Right lung (tissue), 10 donors: ENCODE data around the gene DENND1A. TPM values are rescaled to one million over a fixed set of nuclear protein-coding genes. Genes with fewer than 3 reads are reported as not detected.
A peak's percentile ranks its signal among the peaks of the same experiment; 100 is the strongest.
"Not testable (repeated sequence)": the region's sequence is repeated elsewhere in the genome, so short reads cannot be mapped to it uniquely, and the experiment has no call there.

Source experiments
- DNase-seq, 2 donors: peaks; one replicate each; pipeline ENCODE4 v3.0.0-alpha.2; 2013
- long read RNA-seq, 8 donors: transcript quantifications; one replicate each; lab custom pipeline, GENCODE V29; 2026
- polyA plus RNA-seq, 5 donors: library from polyadenylated mRNA; unstranded; fragments of 120-200 nt; gene quantifications; one replicate each; pipeline versions ENCODE4 v1.2.1 to v1.2.3, GENCODE V29; 2013; ENCODE audit warnings: inconsistent platforms in 1 of 5, low replicate concordance in 1 of 5; ENCODE audit not compliant: insufficient read length in 5 of 5, insufficient read depth in 1 of 5

DENND1A gene
- polyA plus RNA-seq, result 1 to 10 TPM; 7.2 to 9.6 (median 8.9) TPM
- long read RNA-seq, donor 1, full-length matches to known transcripts, result 1 of 1 reads
- long read RNA-seq, donor 1, partial matches to known transcripts, result 0 of 1 reads
- long read RNA-seq, donor 1, other reads (novel, unspliced or antisense), result 0 of 1 reads
- long read RNA-seq, donor 2, full-length matches to known transcripts, result 1 of 1 reads
- long read RNA-seq, donor 2, partial matches to known transcripts, result 0 of 1 reads
- long read RNA-seq, donor 2, other reads (novel, unspliced or antisense), result 0 of 1 reads
- long read RNA-seq, donor 3, result 0 reads
- long read RNA-seq, donor 4, partial matches to known transcripts, result 0 of 1 reads
- long read RNA-seq, donor 4, other reads (novel, unspliced or antisense), result 0 of 1 reads
- long read RNA-seq, donor 5, result 0 reads
- long read RNA-seq, donor 6, full-length matches to known transcripts, result 1 of 1 reads
- long read RNA-seq, donor 6, partial matches to known transcripts, result 0 of 1 reads
- long read RNA-seq, donor 6, other reads (novel, unspliced or antisense), result 0 of 1 reads
- long read RNA-seq, donor 7, result 0 reads
- long read RNA-seq, donor 8, result 0 reads

DNA sequence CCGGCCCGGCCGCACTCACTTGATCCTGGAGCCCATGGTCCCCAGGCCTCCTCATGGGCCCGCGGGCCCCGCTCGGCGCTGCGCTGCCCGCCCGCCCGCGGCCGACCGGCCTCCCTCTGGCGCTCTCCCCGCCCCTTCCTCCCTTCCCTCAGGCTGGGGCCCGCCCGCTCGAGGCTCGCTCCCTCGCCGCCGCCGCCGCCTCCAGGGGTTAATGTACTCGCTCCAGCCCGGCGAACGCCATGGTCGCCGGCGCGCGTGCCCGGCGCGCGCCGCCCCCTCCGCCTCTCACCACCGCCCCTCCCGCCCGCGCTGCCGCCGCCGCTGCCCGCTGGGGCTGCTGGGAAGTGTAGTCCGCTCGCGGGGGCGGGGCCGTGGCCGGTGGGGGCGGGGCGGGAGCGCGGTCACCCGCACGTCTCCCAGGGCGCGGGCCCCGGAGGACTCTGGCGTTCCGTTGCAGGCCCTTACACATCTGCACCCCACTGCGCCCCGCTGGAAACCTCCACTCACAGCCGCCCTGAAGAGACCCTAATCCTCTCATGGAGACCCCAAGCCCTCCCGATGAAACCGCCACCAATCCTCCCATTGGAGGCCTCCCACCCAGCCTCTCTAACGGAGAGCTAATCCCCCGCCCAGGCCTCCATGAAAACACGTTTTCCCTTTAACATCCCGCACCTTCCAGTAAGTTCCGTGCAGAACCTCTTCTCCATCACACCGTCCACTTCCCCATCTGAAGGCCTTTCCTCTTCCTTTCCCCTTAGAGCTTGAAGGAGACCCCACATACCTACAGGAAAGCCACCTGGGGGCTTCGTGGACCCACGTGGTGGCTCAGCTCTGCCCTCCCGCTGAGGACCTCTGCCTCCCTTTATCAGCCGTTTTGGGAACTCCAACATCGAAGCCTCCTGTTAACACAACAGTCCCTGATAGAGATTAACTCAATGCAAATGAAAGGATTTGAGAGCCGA, at the start of gene DENND1A:
Gene DENND1A (minus strand): TSS at position 257 of the 962 bp plus-strand sequence. CDS start 221 bp downstream, at position 36.
- DNase-seq, result peak; percentile 91

DNA sequence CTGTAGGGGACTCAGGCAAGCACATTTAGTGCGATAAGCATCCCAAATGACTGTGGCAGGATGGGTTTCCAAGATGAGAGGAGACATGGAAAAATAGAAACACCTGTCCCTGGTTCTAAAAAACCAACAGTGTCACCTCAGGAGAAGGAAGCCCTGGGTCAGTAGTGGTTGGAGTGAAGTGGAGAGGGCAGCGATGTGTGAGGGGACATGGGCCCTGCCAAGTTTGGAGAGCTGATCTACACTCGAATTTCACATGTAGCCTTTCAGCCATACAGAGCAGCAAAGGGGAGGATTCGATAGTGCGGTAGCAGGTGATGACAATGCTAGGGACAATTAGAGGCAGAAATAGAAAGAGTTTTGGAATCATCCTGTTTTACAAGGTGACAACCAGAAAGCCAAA, 49.1 kb upstream of the DENND1A start:
- no peak for DNase-seq

GRCh38 chr9:123976579-123976978, 46.7 kb upstream of the DENND1A start:
- DNase-seq, result not testable (repeated sequence)

DNA sequence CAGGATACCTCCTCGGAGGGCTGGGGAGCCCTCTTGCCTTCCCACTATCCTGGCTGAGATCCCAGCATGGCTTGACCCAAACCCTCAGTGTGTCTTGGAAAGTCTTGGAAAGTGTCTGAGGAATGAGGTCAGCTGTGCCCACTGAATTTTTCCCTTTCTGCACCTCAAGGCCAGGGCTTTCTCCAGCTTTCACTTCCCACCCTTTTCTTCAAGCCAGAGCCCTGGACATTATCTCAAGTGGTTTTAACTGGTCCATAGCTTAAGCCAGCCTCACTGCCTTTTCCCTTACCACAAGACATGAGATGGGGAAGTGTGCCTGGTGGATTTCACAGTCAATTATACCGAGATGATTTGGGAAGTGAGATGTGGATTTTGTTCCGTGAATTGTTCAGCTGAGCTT, 45.9 kb upstream of the DENND1A start:
- no peak for DNase-seq

DNA sequence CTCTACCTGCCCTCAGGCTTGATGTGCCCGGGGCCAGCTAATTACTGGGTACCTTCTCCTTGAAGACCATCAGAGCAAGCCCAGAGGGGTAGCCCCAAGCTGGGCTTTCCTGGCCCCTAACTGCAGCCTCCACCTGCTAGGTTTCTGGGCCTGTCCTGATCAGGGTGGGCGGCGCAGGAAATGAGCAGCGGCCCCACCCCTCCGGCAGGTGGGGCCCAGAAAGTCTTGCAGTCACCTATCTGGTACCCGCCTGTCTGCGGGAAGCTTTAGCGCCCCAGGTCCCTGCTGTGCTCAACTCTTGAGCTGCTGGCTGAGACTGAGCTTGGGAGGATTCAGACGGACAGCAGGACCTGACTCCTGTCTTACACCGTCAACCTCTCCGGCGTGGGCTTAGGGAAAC, 44.5 kb upstream of the DENND1A start:
- no peak for DNase-seq

DNA sequence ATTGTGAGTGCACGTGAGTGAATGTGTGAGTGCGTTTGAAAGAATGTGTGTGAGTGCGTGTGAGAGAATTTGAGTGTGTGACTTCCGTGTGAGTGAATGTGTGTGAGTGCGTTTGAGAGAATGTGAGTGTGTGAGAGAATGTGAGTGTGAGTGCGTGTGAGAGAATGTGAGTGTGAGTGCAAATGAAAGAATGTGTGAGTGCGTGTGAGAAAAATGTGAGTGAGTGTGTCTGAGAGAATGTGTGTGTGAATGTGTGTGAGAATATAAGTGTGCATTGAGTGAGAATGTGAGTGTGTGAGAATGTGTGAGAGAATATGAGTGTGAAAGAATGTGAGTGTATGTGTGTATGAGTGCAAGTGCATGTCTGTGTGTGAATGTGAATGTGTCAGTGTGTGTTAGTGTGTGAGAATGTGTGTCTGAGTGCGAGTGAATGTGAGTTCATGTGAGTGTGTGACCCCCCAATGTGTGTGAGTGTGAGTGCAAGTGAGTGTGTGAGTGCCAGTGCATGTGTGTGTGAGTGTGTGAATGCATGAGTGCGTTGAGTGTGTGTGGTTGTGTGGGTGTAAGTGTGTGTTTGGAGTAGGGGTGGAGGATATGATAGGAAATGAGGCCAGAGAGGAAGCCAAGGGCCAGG, 43.8 kb upstream of the DENND1A start:
- no peak for DNase-seq

DNA sequence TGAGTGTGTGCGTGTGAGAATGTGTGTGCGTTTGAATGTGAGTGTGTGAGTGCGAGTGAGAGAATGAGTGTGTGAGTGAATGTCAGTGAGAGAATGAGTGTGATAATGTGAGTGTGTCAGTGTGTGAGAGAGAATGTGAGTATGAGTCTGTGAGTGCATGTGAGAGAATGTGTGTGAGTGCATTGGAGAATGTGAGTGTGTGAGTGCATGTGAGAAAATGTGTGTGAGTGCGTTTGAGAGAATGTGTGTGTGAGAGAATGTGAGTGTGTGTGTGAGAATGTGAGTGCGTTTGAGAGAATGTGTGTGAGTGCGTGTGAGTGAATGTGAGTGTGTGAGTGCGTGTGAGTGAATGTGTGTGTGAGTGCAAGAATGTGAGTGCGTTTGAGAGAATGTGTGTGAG, 42.7 kb upstream of the DENND1A start:
- DNase-seq, result no peak

DNA sequence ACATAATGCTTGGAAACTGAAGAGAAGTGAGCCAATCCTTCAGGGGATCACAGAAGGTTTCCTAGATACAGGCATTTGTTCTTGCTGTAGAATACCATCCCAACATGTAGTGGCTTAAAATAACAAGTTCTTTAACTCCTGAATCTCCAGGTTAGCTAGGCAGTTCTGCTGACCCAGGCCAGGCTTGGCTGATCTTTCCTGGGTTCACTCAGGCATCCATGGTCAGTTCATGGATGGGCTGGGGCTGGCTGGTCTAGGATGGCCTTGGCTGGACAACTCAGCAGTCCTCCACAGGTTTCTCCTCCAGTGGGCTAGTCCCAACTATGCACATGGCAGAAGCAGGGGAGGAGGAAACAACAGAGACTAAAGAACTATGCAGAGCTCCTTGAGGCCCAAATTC, 37.4 kb upstream of the DENND1A start:
- no peak for DNase-seq

DNA sequence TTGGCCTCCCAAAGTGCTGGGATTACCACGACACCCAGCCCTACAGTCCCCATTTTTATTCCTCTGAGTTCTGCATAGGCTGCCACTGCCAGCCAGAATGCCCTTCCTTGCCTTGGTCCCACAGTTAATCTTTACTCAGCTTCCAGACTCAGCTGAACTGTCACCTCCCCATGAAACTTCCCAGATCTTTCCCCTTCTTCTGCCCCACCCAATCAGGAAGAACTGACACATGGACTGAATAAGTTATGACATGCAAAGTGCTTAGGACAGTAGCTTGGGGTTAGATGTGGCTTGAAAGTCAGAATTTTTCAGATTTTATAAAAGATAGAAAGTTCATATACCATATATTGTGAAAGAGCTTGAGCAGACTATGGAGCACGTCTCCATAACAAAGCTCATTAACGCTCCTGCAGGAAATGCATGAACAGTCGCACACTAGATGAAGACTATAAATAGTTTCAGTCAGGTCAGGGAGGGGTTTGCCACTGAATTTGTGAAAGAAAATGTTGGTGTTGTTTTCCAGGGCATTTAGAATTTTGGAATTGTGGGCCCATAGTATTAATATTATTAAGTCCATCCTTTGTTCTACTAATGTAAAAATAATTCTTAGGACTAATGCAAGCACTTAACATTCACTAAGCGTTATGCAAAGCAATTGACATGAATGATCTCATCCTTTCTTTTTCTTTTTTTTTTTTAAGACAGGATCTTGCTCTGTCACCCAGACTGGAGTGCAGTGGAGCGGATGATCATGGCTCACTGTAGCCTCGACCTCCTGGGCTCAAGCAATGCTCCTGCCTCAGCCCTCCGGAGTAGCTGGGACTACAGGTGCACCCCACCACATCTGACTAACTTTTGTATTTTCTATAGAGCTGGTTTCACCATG, 36.1 kb upstream of the DENND1A start:
- DNase-seq, result no peak

- no peak for DNase-seq
Observed at GRCh38 chr9:123964761-123965160, 34.8 kb upstream of the DENND1A start.

DNA sequence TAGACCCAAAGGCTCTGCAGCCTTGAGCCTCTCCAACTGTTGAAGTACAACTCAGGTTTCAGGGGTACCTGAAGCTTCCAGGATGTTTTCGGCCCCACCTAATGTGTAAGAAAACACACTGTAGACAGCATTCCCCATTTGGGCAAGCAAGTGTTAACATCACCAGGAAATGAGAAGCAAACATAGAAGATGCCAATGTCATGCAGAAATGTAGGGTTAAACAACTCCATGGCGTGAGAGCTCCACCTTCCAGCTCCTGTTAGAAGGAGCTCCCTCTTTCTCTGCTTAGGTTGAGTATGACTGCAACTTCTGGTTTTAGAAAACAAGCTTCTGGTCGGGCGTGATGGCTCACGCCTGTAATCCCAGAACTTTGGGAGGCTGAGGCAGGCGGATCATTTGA, 31.0 kb upstream of the DENND1A start:
- no peak for DNase-seq

DNA sequence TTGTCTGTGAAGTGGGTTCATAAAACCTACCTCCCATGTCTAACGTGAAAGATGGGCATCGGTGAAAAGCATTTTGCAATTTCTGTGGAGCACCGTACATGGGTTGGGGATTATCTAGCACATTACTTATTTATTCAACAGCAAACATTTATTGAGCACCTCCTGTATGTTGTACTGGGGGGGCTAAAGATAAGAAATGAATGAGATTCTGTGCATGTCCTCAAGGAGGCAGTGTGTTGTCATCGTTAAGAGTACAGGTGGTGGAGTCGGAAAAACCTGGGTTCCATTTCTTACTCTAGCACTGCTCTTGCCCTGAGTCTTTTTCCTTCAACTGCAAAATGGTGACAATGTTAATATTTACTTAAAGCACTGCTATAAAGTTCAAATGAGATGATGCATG, 30.4 kb upstream of the DENND1A start:
- no peak for DNase-seq

DNA sequence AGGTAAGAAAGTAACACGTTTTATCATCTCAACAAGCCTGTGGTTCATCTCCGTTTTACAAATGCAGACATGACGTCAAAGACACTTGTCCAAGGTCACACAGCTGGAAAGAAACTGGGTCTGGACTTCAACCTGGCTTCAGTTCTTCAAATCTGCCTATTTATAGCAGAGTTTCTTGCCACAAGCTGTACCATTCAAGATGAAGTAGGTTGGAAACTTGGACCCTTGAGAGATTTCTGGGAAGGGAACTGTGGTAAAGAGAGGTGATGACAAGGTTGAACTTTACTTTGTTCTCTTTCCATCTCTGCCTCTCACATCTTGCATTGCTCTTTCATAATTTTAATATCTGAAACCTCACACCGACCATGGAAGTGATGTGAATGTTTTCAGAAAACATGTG, 29.9 kb upstream of the DENND1A start:
- DNase-seq, result no peak

DNA sequence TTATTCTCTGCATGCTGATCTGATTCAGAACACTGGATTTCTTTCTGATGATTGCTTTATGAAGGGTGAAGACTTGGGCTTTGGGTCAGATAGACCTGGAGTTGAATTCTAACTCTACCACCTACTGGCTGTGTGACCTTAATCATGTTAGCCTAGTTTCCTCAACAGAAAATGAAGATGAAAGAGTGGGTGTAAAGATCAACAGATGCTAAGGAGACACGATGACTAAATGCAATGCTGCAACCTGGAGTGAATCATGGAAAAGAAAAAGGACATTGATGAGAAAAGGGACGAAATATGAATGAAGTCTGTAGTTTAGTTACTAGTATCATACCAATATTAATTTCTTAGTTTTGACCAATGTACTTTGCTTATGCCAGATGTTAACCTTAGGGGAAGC, 27.8 kb upstream of the DENND1A start:
- DNase-seq, result no peak

DNA sequence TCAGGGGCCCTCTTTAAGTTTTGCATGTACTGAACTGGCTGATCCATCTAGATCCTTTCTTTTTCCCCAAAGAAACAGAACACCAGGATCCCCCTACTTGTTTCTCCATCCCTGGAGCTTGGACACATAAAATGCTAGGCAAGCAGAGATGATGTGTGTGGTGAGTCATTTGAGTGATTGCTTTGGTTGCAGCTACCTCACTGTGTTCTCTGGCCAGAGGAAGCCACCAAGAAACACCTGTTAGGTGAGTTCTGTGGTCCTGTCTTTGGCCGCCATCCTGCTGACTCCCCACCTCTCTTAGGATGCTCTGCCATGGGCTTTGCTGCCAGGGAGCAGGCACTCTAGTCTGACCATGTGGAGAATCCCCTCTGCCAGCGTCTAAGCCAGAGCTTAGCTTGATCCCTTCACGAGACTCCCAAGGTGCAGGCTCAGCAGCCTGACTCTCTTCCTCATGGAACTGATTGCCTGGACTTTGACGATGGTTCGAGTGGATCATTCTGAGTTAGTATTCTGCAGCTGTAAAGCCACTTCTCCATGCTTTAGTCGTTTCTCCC, 27.3 kb upstream of the DENND1A start:
- DNase-seq, result no peak

GRCh38 chr9:123955637-123956036, 25.7 kb upstream of the DENND1A start:
- DNase-seq, result no peak

- peak; percentile 20 to 46 for DNase-seq
Observed at GRCh38 chr9:123954518-123955280, 24.8 kb upstream of the DENND1A start.

DNA sequence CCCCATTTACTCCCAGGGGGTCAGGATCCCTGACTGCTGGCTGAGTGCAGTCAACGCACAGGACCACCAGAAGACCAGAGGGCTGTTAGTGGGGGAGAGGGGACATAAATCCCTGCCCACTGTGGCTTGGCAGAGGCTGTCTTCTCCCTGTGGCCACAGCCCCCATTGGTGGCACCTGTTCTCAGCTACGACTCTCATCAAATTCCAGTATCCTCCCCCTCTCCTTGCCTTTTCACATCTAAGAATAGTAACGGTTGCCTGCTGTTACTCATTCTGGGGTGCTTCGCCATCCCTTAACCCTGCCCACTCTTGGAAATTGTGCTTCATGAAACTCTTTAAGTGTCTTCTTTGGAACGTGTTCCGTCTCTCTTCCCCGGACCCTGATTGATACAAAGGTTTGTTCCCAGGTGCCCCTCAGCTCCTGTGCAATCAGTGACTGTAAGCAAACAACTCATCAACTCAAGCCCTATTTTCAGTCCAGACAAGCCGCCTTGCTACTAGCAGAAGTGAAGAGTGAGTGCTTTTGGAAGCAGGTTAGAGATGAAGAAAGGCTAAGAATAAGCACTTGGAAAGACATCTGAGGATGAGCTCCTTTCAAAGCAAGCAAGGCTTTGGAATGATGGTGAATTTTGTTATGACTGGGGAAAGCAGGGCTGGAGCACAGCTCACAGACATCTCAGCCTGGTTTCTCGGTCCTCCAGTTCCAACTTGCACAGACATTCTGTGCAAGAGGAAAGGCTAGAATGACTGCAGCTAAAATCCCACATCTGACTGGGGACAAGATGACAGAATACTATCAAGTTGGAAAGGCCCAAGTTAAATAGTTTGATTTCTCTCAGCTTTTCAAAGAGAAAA, 22.9 kb upstream of the DENND1A start:
- no peak for DNase-seq

DNA sequence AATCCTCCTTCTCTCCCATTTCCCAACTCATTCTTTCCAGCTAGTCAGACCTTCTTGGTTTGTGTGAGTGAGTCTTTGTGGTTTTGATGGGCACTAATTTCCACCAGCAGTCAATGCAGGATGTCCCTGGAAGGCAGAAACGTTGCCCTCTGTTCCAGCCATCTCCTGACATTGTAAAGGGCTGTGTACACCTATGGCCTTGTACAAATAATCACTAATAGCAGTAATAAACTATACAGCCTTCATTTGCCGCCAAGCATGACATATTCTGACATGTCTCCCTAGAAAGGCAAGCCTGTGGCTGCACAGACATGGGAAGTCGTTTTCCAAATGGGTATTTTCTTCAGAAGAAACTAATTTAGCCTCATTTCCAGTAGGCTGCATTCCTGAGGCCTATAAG, 18.4 kb upstream of the DENND1A start:
- DNase-seq, result no peak
